Esophagus squamous epithelium (tissue), 5 donors: ENCODE data around the gene NBPF20. TPM values are rescaled to one million over a fixed set of nuclear protein-coding genes. Genes with fewer than 3 reads are reported as not detected.
"Not testable (repeated sequence)": the region's sequence is repeated elsewhere in the genome, so short reads cannot be mapped to it uniquely, and the experiment has no call there.

Experiments used
- DNase-seq: peaks from one replicate; lab custom pipeline; 2025; lab: John Stamatoyannopoulos, UW
- H3K27ac ChIP-seq, 4 donors: fragments of 200-600 bp; sonication (generic); one replicate each; pipeline ENCODE4 v1.5.1; 2016 to 2019; ENCODE audit warnings: mild to moderate bottlenecking in 1 of 4
- H3K27me3 ChIP-seq, 4 donors: fragments of 200-600 bp; sonication (generic); 1 replicate in 3 of 4; 2 replicates in 1 of 4; pipeline versions ENCODE4 v1.5.1 to v1.6.0; 2017 to 2021; ENCODE audit warnings: antibody characterized with exemption in 1 of 4
- H3K36me3 ChIP-seq, 3 donors: fragments of 200-600 bp; sonication (generic); one replicate each; pipeline ENCODE4 v1.5.1; 2016 to 2019
- H3K4me1 ChIP-seq, 3 donors: fragments of 200-600 bp; sonication (generic); one replicate each; pipeline ENCODE4 v1.5.1; 2017 to 2019
- H3K4me3 ChIP-seq, 4 donors: fragments of 200-600 bp; sonication (generic); 1 replicate in 3 of 4; 2 replicates in 1 of 4; pipeline ENCODE4 v1.5.1; 2016 to 2019; ENCODE audit warnings: mild to moderate bottlenecking in 2 of 4, moderate library complexity in 1 of 4
- H3K9me3 ChIP-seq, 3 donors: fragments of 200-600 bp; sonication (generic); one replicate each; pipeline ENCODE4 v1.5.1; 2016 to 2019
- POLR2A ChIP-seq, 4 donors: fragments of 450-650 bp; IDR thresholded peaks; one replicate each; pipeline ENCODE4 v1.6.1; 2017; ENCODE audit warnings: antibody characterized with exemption in 4 of 4, mild to moderate bottlenecking in 4 of 4, moderate library complexity in 3 of 4
- WGBS, 2 donors: methylation state at CpG; one replicate each; pipeline ENCODE4 v1.1.5; 2018; 5-methylcytosine and 5-hydroxymethylcytosine counted together
- intact Hi-C: fragments of 100-400 bp; cut with DNase I; formaldehyde crosslinking; loops from one replicate; pipeline ENCODE4 v1.15.0; 2022
- total RNA-seq, 4 donors: library from RNA; depleted of rRNA; stranded (reverse); fragments of >200 nt; gene quantifications; one replicate each; pipeline ENCODE4 v1.1.0, GENCODE V29; 2016
- TF ChIP-seq, protein P1 (sequence below), 6 experiments: fragments of 450-650 bp in 4 of 6; fragments of 200-600 bp in 2 of 6; sonication (generic) in 2 of 6; IDR thresholded peaks; one replicate each; pipeline ENCODE4 v1.5.1; 2016 to 2019; ENCODE audit warnings: antibody characterized with exemption in 6 of 6, mild to moderate bottlenecking in 4 of 6, moderate library complexity in 4 of 6
- donor health status: DM: yes; HTN: yes; CAD: no.

The NBPF20 gene, protein sequence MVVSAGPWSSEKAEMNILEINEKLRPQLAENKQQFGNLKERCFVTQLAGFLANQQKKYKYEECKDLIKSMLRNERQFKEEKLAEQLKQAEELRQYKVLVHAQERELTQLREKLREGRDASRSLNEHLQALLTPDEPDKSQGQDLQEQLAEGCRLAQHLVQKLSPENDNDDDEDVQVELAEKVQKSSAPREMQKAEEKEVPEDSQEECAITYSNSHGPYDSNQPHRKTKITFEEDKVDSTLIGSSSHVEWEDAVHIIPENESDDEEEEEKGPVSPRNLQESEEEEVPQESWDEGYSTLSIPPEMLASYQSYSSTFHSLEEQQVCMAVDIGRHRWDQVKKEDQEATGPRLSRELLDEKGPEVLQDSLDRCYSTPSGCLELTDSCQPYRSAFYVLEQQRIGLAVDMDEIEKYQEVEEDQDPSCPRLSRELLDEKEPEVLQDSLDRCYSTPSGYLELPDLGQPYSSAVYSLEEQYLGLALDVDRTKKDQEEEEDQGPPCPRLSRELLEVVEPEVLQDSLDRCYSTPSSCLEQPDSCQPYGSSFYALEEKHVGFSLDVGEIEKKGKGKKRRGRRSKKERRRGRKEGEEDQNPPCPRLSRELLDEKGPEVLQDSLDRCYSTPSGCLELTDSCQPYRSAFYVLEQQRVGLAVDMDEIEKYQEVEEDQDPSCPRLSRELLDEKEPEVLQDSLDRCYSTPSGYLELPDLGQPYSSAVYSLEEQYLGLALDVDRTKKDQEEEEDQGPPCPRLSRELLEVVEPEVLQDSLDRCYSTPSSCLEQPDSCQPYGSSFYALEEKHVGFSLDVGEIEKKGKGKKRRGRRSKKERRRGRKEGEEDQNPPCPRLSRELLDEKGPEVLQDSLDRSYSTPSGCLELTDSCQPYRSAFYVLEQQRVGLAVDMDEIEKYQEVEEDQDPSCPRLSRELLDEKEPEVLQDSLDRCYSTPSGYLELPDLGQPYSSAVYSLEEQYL (N-terminal part only)
- 1 to 10 TPM in 3 of 4 donors, under 1 TPM in 1; 0.34 to 2.3 (median 1.3) TPM for total RNA-seq

DNA sequence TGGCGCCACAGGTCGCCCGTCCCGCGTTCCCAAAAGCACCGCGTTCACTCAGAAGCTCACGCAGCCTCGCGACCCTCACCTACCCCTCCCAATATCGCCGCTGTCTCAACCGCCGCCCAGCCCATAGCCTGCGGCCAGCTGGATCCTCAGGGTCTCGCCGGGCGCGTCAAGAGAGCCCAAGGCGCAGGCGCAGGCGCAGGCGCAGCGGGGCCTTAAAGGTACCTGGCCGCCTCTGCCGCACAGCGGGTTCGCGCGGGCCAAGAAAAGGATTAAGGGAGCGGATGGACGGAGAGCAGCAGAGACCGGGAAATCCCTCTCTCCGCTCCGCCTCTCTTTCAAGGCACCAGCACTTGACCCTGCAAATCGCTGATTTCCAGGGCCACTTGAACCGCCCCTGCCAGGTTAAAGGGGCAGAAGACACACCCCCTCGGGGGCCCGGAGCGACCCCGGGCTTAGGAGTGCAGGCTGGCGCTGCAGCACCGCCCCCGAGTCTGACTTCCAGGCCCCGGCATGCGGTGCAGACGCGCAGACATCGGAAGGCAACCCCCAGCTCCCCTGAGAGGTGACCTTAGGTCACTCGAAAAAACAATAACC lies at the start of gene NBPF20:
TSS of gene NBPF20 (minus strand) at position 168 of the 594 bp plus-strand sequence. CDS start 20,331 bp downstream, outside the sequence.
- H3K4me1 ChIP-seq = peaks cover 4 to 15% (median 5%) of the 10 kb centered on the region in 3 donors
- H3K27me3 ChIP-seq = peaks cover 0 to 40% (median 3%) of the 10 kb centered on the region in 4 donors
- peaks cover 0 to 7% (median 5%) of the 10 kb centered on the region in 3 donors for H3K9me3 ChIP-seq
- intact Hi-C loops = no loop called here
- DNase-seq = no peak
- peak within 1 kb of the TSS in 3 of 4 donors; percentile 58 to 68 (median 61) for H3K27ac ChIP-seq
- H3K4me3 ChIP-seq = peak within 1 kb of the TSS; percentile 62 to 73 (median 64)
- 1% methylated on average over 23 of the region's 50 CpGs; no CpG with 5 or more reads in 1 of the 2 donors for WGBS, 2 donors
- H3K36me3 ChIP-seq = no peaks in the 10 kb centered on the region
- TF ChIP-seq POLR2A (IDR thresholded peaks at IDR 0.05) = peak in 2 of 4 donors; percentile 36 to 63
- TF ChIP-seq, protein P1, sequence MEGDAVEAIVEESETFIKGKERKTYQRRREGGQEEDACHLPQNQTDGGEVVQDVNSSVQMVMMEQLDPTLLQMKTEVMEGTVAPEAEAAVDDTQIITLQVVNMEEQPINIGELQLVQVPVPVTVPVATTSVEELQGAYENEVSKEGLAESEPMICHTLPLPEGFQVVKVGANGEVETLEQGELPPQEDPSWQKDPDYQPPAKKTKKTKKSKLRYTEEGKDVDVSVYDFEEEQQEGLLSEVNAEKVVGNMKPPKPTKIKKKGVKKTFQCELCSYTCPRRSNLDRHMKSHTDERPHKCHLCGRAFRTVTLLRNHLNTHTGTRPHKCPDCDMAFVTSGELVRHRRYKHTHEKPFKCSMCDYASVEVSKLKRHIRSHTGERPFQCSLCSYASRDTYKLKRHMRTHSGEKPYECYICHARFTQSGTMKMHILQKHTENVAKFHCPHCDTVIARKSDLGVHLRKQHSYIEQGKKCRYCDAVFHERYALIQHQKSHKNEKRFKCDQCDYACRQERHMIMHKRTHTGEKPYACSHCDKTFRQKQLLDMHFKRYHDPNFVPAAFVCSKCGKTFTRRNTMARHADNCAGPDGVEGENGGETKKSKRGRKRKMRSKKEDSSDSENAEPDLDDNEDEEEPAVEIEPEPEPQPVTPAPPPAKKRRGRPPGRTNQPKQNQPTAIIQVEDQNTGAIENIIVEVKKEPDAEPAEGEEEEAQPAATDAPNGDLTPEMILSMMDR (IDR thresholded peaks at IDR 0.05) = peak in 1 of 6 experiments; percentile 40

- H3K27ac ChIP-seq, DNase-seq, H3K9me3 ChIP-seq, H3K36me3 ChIP-seq, H3K4me1 ChIP-seq, H3K4me3 ChIP-seq, intact Hi-C loops: not testable (repeated sequence)
- WGBS, 2 donors = 60 to 63% methylated on average over 1 of the region's 8 CpGs
- peaks cover 0 to 26% (median 0%) of the 10 kb centered on the region in 4 donors for H3K27me3 ChIP-seq
Measured at GRCh38 chr1:145474837-145475368, 49.5 kb upstream of the NBPF20 start.

GRCh38 chr1:145472731-145473130 lies 47.3 kb upstream of the NBPF20 start:
- H3K36me3 ChIP-seq, intact Hi-C loops, DNase-seq, H3K4me3 ChIP-seq, H3K27ac ChIP-seq, H3K4me1 ChIP-seq, H3K9me3 ChIP-seq: not testable (repeated sequence)
- H3K27me3 ChIP-seq = peaks cover 0 to 26% (median 0%) of the 10 kb centered on the region in 4 donors
- no CpG with 5 or more reads among the region's 2 CpGs for WGBS, 2 donors

DNA sequence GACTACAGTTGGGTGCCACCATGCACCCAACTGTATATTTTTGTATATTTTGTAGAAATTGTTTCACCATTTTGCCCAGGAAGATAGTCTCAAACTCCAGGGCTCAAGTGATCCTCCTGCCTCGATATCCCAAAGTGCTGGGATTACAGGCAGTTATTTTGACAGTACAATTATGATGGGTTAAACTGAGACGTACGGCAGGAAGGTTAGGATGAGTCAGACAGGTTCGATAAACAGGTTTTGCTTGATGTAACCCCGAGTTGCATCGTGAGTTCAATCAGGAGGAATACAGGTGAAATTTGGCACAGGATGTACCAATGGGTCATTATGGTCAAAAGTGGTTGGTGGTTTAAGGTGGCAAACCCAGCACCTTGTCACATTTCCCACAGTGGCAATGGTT lies 46.0 kb upstream of the NBPF20 start:
- H3K4me1 ChIP-seq, H3K9me3 ChIP-seq, DNase-seq, intact Hi-C loops, H3K4me3 ChIP-seq, H3K36me3 ChIP-seq, H3K27ac ChIP-seq: not testable (repeated sequence)
- peaks cover 0 to 26% (median 0%) of the 10 kb centered on the region in 4 donors for H3K27me3 ChIP-seq
- 17 to 69% methylated on average over 6 of the region's 6 CpGs for WGBS, 2 donors

GRCh38 chr1:145465405-145466144 lies 40.2 kb upstream of the NBPF20 start:
- DNase-seq = peak; percentile 16
- H3K36me3 ChIP-seq, H3K9me3 ChIP-seq, H3K4me1 ChIP-seq, intact Hi-C loops: not testable (repeated sequence)
- WGBS, 2 donors = 0% methylated on average over 13 to 15 of the region's 35 CpGs
- Histone ChIP-seq H3K27ac (peak overlapping the region; percentile 21 to 68 (median 63)), H3K27me3 (peaks cover 0 to 32% (median 0%) of the 10 kb centered on the region in 4 donors), H3K4me3 (peak overlapping the region; percentile 17 to 68 (median 48))
- TF ChIP-seq POLR2A (IDR thresholded peaks at IDR 0.05) = peak in 2 of 4 donors; percentile 90 to 93

- DNase-seq, H3K27ac ChIP-seq, H3K4me1 ChIP-seq, H3K36me3 ChIP-seq, H3K9me3 ChIP-seq, intact Hi-C loops: not testable (repeated sequence)
- Histone ChIP-seq H3K27me3 (peaks cover 0 to 39% (median 0%) of the 10 kb centered on the region in 4 donors), H3K4me3 (peak overlapping the region; percentile 17 to 68 (median 48))
- 7 to 10% methylated on average over 2 to 3 of the region's 21 CpGs for WGBS, 2 donors
Measured at GRCh38 chr1:145464708-145465336, 39.4 kb upstream of the NBPF20 start.

GRCh38 chr1:145464017-145464416 lies 38.6 kb upstream of the NBPF20 start:
- peaks cover 0 to 39% (median 0%) of the 10 kb centered on the region in 4 donors for H3K27me3 ChIP-seq
- H3K4me3 ChIP-seq, H3K4me1 ChIP-seq, H3K36me3 ChIP-seq, intact Hi-C loops, H3K27ac ChIP-seq, H3K9me3 ChIP-seq, DNase-seq: not testable (repeated sequence)
- WGBS, 2 donors = 89 to 91% methylated on average over 2 of the region's 2 CpGs

DNA sequence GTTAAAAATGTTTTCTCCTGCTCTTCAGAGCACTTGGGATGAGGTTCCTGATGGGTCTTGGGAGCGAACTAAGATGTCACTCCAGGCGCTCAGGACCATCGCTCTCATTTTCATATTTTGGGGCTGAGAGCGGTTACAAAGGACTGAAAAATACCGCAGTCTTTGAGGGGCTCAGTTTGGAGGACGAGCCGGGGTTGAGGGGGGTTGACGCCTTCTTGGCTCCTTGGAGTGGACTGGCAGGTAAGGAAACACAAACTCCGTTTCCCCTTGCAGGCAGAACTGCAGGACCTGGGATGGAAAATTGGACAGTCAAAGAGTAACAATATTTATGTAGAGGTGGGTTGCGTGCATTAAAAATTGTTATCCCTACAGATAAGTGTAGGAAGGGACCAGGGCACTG lies 35.3 kb upstream of the NBPF20 start:
- intact Hi-C loops, H3K9me3 ChIP-seq, H3K4me3 ChIP-seq, H3K4me1 ChIP-seq, DNase-seq, H3K36me3 ChIP-seq, H3K27ac ChIP-seq: not testable (repeated sequence)
- H3K27me3 ChIP-seq = peaks cover 0 to 38% (median 0%) of the 10 kb centered on the region in 4 donors
- 66 to 80% methylated on average over 4 to 6 of the region's 10 CpGs for WGBS, 2 donors

DNA sequence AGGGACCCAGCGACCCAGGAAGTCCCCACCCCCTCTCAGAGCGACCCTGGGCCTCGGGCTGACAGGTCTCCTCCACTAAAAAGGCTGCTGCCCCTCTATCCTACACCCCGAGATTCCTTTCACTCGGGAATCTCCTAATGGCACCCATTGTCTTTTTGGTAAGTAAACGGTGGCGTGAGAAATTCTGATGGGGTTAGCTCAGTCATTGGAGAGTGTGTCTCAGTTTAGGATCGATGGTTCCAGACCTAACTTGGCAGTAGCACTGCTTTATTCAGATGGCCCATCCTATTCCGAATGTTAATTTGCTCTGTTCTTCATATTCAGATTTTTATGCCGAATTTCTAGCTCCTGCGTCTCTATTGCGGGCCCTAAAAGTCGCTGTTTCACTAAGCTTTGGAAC lies 34.6 kb upstream of the NBPF20 start:
- peak overlapping the region in 1 of 4 donors; percentile 38 for H3K4me3 ChIP-seq
- H3K9me3 ChIP-seq, H3K27ac ChIP-seq, DNase-seq, intact Hi-C loops, H3K36me3 ChIP-seq, H3K4me1 ChIP-seq: not testable (repeated sequence)
- peaks cover 0 to 37% (median 0%) of the 10 kb centered on the region in 4 donors for H3K27me3 ChIP-seq
- 7 to 17% methylated on average over 8 to 10 of the region's 13 CpGs for WGBS, 2 donors

DNA sequence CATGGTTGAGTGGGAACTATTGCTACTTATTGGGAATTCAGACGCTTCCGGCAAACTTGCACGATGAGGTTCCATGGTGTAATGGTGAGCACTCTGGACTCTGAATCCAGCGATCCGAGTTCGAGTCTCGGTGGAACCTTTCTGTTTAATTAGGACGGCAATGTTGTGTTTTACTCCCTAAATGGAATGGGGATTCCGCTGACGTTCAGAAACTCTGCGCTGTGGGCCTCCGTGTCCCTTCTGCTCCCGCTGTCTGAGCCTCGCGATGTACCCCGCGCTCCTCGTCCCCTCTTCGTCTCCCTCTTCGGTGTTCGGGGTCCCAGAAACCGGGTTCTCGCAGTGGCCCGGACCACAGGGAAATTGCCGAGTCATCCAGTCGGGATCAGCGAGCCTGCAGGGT lies 34.2 kb upstream of the NBPF20 start:
- H3K27ac ChIP-seq, DNase-seq, H3K4me1 ChIP-seq, H3K9me3 ChIP-seq, intact Hi-C loops, H3K36me3 ChIP-seq: not testable (repeated sequence)
- no CpG with 5 or more reads among the region's 27 CpGs for WGBS, 2 donors
- H3K27me3 ChIP-seq = peaks cover 0 to 41% (median 0%) of the 10 kb centered on the region in 4 donors
- peak overlapping the region in 1 of 4 donors; percentile 38 for H3K4me3 ChIP-seq
